ENCODE results near the gene TRIM63. TPM values are rescaled to one million over a fixed set of nuclear protein-coding genes. Genes with fewer than 3 reads are reported as not detected.
A peak's percentile ranks its signal among the peaks of the same experiment; 100 is the strongest.

TRIM63 gene
- total RNA-seq, 1 experiment from 2014 or later: not detected

GRCh38 chr1:26035959-26036755 lies 31.3 kb downstream of the TRIM63 start:
- Histone ChIP-seq H3F3A (ENCODE audit: low read length, unreplicated experiment) (no peaks in the 10 kb centered on the region), H2AFZ (ENCODE audit: low read length) (peak overlapping the region; percentile 93), H3K36me3 (ENCODE audit: low read depth, low read length) (no peaks in the 10 kb centered on the region), H3K4me1 (ENCODE audit: insufficient read depth, low read length) (peaks cover 14% of the 10 kb centered on the region), H3K27ac (ENCODE audit: low read length) (0 out of 2 replicates have a peak overlapping the region, but pooled peaks have one; percentile 7), H3K4me3 (ENCODE audit: low read length) (peak overlapping the region; percentile 80), H3K9me2 (replicated peaks; ENCODE audit: low read length) (no peaks in the 10 kb centered on the region), H4K20me1 (ENCODE audit: low read length) (no peaks in the 10 kb centered on the region), H3K79me2 (ENCODE audit: low read length) (no peaks in the 10 kb centered on the region), H3K9me3 (ENCODE audit: low read length) (no peaks in the 10 kb centered on the region), H3K9ac (ENCODE audit: low read length) (peak overlapping the region; percentile 52), H3K4me2 (ENCODE audit: low read length) (peak overlapping the region; percentile 88), H3K27me3 (ENCODE audit: low read length) (no peaks in the 10 kb centered on the region)
- no TSS peak for BruUV-seq (replicated peaks)
- intact Hi-C loops (cut with micrococcal nuclease): loop anchor here (1.0 to 2.0 kb wide), 2 partner anchors 69 to 109 kb away; no protein-coding TSS in a partner anchor
- DNase-seq (peak; percentile 83), ATAC-seq (peak; percentile 82)
- CTCF ChIA-PET: interaction anchor here (1.0 to 2.5 kb wide), 3 partner anchors 69 to 141 kb away, joined by 4 to 27 read pairs (median 4); no protein-coding TSS in a partner anchor
- TF ChIP-seq EZH2phosphoT487 (IDR thresholded peaks at IDR 0.05; ENCODE audit: borderline replicate concordance, low read length) (no peak), EZH2 (IDR thresholded peaks at IDR 0.05; ENCODE audit: low read length, unreplicated experiment) (no peak)
- TF ChIP-seq, protein P1, sequence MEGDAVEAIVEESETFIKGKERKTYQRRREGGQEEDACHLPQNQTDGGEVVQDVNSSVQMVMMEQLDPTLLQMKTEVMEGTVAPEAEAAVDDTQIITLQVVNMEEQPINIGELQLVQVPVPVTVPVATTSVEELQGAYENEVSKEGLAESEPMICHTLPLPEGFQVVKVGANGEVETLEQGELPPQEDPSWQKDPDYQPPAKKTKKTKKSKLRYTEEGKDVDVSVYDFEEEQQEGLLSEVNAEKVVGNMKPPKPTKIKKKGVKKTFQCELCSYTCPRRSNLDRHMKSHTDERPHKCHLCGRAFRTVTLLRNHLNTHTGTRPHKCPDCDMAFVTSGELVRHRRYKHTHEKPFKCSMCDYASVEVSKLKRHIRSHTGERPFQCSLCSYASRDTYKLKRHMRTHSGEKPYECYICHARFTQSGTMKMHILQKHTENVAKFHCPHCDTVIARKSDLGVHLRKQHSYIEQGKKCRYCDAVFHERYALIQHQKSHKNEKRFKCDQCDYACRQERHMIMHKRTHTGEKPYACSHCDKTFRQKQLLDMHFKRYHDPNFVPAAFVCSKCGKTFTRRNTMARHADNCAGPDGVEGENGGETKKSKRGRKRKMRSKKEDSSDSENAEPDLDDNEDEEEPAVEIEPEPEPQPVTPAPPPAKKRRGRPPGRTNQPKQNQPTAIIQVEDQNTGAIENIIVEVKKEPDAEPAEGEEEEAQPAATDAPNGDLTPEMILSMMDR (conservative IDR thresholded peaks at IDR 0.05; ENCODE audit: low read depth, low read length): peak; percentile 96
- POLR2A ChIA-PET (ENCODE audit: unreplicated experiment): interaction anchor here (0.6 kb wide), 1 partner anchor 208 kb away, joined by 3 read pairs; no protein-coding TSS in a partner anchor

DNA sequence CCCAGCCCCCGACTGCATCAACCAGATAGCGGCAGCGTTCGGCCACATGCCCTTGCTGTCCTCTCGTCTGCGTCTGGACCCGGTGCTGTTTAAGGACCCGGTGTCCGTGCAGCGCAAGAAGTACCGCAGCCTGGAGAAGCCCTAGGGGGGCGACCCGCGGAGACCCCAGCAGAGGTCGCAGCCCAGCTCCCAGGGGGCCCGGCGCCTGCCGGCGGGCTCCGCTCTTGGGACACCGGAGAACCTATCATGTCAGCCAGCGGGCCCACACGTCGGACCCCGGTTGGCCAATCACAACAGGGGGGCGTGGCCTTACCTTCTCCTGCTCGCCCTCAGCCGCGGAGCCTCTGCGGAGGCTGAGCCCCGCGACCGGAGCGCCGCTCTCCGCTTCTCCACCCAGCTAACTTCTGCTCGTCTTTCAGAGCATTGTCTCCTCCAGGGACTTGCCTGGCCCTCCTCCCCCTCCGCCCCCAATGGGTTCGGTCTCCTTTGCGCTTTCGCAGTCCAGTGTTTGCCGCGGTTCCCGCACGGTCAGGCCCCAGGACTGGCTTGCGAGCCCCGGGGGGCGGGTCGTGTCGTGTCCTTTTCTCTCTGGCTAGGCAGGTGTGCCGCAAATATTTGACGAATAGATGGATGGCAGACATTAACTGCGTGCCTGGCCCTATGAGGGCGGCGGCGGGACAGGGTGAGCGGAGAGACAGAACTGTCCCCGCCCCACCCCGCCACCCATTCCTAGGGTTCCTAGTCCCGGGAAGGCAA lies 32.0 kb downstream of the TRIM63 start:
- Histone ChIP-seq H3K4me2 (ENCODE audit: low read length) (peak overlapping the region; percentile 88), H3K9ac (ENCODE audit: low read length) (peak overlapping the region; percentile 52), H3K27me3 (ENCODE audit: low read length) (no peaks in the 10 kb centered on the region), H3K36me3 (ENCODE audit: low read depth, low read length) (no peaks in the 10 kb centered on the region), H3K4me3 (ENCODE audit: low read length) (peak overlapping the region; percentile 80), H3K4me1 (ENCODE audit: insufficient read depth, low read length) (peaks cover 14% of the 10 kb centered on the region), H3F3A (ENCODE audit: low read length, unreplicated experiment) (no peaks in the 10 kb centered on the region), H4K20me1 (ENCODE audit: low read length) (no peaks in the 10 kb centered on the region), H3K79me2 (ENCODE audit: low read length) (no peaks in the 10 kb centered on the region), H2AFZ (ENCODE audit: low read length) (peak overlapping the region; percentile 93), H3K27ac (ENCODE audit: low read length) (no peak overlapping the region), H3K9me2 (replicated peaks; ENCODE audit: low read length) (no peaks in the 10 kb centered on the region), H3K9me3 (ENCODE audit: low read length) (no peaks in the 10 kb centered on the region)
- peak; percentile 89 for DNase-seq
- CTCF ChIA-PET: interaction anchor here (1.4 to 2.5 kb wide), 3 partner anchors 109 to 140 kb away, joined by 4 to 27 read pairs (median 7); no protein-coding TSS in a partner anchor
- ATAC-seq: peak; percentile 90
- BruUV-seq (replicated peaks): TSS peak; percentile 66
- TF ChIP-seq EZH2 (IDR thresholded peaks at IDR 0.05; ENCODE audit: low read length, unreplicated experiment) (no peak), EZH2phosphoT487 (IDR thresholded peaks at IDR 0.05; ENCODE audit: borderline replicate concordance, low read length) (no peak)
- TF ChIP-seq, protein P1 (conservative IDR thresholded peaks at IDR 0.05; ENCODE audit: low read depth, low read length): peak; percentile 16; the same call in 1 of the 2 replicates
- intact Hi-C loops (cut with micrococcal nuclease): loop anchor here (1.0 to 2.0 kb wide), 2 partner anchors 69 to 110 kb away; no protein-coding TSS in a partner anchor
- POLR2A ChIA-PET (ENCODE audit: unreplicated experiment): interaction anchor here (0.6 kb wide), 1 partner anchor 208 kb away, joined by 3 read pairs; no protein-coding TSS in a partner anchor

All from PC-3 (cell line).